Ovary (tissue), 9 donors: ENCODE data around the gene KIAA1671. TPM values are rescaled to one million over a fixed set of nuclear protein-coding genes. Genes with fewer than 3 reads are reported as not detected.

Source experiments
- DNase-seq, 5 donors: peaks; one replicate each; pipeline ENCODE4 v3.0.0-alpha.2; 2019 to 2020
- H3K27ac ChIP-seq, 2 donors: fragments of 200-600 bp; one replicate each; pipeline versions ENCODE4 v1.5.1 to v1.8.0; 2019 to 2022
- H3K27me3 ChIP-seq: fragments of 200-600 bp; one replicate; pipeline ENCODE4 v1.8.0; 2022
- H3K36me3 ChIP-seq: fragments of 200-600 bp; sonication (generic); one replicate; pipeline ENCODE4 v1.5.1; 2019
- H3K4me1 ChIP-seq: one replicate; pipeline ENCODE4 v1.8.1; 2013; ENCODE audit warnings: mild to moderate bottlenecking, moderate library complexity; ENCODE audit not compliant: insufficient read depth
- H3K4me3 ChIP-seq: fragments of 200-600 bp; sonication (generic); one replicate; pipeline ENCODE4 v1.5.1; 2017
- H3K9me3 ChIP-seq, 2 donors: fragments of 200-600 bp in 1 of 2; sonication (generic) in 1 of 2; one replicate each; pipeline versions ENCODE4 v1.5.1 to v1.8.1; 2013 to 2019; ENCODE audit warnings: mild to moderate bottlenecking in 1 of 2, moderate library complexity in 1 of 2
- EP300 ChIP-seq: sonication (generic); formaldehyde crosslinking; IDR thresholded peaks from one replicate; pipeline ENCODE4 v1.6.1; 2017; ENCODE audit warnings: antibody characterized with exemption
- POLR2A ChIP-seq: fragments of 450-650 bp; IDR thresholded peaks from one replicate; pipeline ENCODE4 v1.6.1; 2017; ENCODE audit warnings: antibody characterized with exemption, mild to moderate bottlenecking, moderate library complexity
- WGBS, 3 donors: extraction: QIAGEN DNeasy Blood & Tissue Kit in 1 of 3; methylation state at CpG; one replicate each; pipeline versions ENCODE4 v1.1.5 to v1.1.7; 2013 to 2017; 5-methylcytosine and 5-hydroxymethylcytosine counted together
- intact Hi-C, 4 donors: fragments of 100-400 bp; cut with DNase I; formaldehyde crosslinking; loops; one replicate each; pipeline versions ENCODE4 v1.11.0 to v1.15.1; 2022 to 2023
- polyA plus RNA-seq, 2 donors: library from polyadenylated mRNA; stranded (reverse); fragments of 200-250 nt in 1 of 2; fragments of 350-450 nt in 1 of 2; fragmentation: Illumina TruSeq in 1 of 2; extraction: RNeasy Lipid Tissue Mini Kit (QIAGEN cat#74804) in 1 of 2; gene quantifications; one replicate each; pipeline ENCODE4 v1.2.3, GENCODE V29; 2013 to 2014
- total RNA-seq, 7 donors: library from RNA; depleted of rRNA in 2 of 7; stranded (reverse); fragments of >200 nt in 2 of 7; fragmentation: NEBNext Ultra II Directional in 3 of 7; extraction: Animal tissue kit (Norgen Biotek cat#: 25700) in 3 of 7; gene quantifications; one replicate each; pipeline versions ENCODE4 v1.1.0 to v1.2.4, GENCODE V29; 2016 to 2023
- TF ChIP-seq, protein P1 (sequence below), 3 donors: fragments of 450-650 bp in 2 of 3; fragments of 200-600 bp in 1 of 3; IDR thresholded peaks; one replicate each; pipeline versions ENCODE4 v1.5.1 to v1.8.0; 2016 to 2022; ENCODE audit warnings: antibody characterized with exemption in 3 of 3, mild to moderate bottlenecking in 1 of 3
- donor health status: DM: no; HTN: no; CAD: no; lungs with moderate emphysema.
- donor health status: DM: no; HTN: no; CAD: no.
- donor health status: Bipolar disorder and iron deficiency.
- donor health status: DM: yes; HTN: yes; CAD: no.
- donor health status: DM: no; HTN: no; CAD: no.
- donor health status: DM: yes; HTN: yes; CAD: no.

The KIAA1671 gene
- total and polyA plus RNA-seq, 9 donors, result 9.8 to 27.9 (median 24.5) TPM

DNA sequence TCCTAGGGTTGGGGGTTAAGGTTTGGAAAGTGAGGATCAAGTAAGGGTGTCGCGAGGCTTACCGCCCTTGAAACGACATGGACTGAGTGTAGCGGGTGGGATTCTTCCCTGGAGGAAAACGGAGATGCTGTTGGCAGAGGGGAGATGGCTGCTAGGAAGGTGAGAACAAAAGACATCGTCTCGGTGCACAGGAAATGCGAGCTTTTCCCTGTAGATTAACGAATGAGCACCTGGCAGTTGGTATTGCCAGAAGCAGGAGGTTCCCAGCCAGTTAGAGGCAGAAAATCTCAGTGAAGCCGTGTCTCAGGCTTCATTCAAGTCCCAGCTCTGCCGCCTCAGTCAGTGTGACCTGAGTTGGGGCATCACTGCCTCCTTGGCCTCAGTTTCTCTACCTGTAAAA lies 4.6 kb upstream of the KIAA1671 start:
- no peak for DNase-seq
- Histone ChIP-seq H3K36me3 (no peaks in the 10 kb centered on the region), H3K4me1 (no peaks in the 10 kb centered on the region), H3K4me3 (no peak overlapping the region), H3K27me3 (no peaks in the 10 kb centered on the region), H3K9me3 (no peaks in the 10 kb centered on the region), H3K27ac (no peak overlapping the region)
- TF ChIP-seq, protein P1, sequence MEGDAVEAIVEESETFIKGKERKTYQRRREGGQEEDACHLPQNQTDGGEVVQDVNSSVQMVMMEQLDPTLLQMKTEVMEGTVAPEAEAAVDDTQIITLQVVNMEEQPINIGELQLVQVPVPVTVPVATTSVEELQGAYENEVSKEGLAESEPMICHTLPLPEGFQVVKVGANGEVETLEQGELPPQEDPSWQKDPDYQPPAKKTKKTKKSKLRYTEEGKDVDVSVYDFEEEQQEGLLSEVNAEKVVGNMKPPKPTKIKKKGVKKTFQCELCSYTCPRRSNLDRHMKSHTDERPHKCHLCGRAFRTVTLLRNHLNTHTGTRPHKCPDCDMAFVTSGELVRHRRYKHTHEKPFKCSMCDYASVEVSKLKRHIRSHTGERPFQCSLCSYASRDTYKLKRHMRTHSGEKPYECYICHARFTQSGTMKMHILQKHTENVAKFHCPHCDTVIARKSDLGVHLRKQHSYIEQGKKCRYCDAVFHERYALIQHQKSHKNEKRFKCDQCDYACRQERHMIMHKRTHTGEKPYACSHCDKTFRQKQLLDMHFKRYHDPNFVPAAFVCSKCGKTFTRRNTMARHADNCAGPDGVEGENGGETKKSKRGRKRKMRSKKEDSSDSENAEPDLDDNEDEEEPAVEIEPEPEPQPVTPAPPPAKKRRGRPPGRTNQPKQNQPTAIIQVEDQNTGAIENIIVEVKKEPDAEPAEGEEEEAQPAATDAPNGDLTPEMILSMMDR (IDR thresholded peaks at IDR 0.05), result no peak
- no peak for TF ChIP-seq EP300
- TF ChIP-seq POLR2A, result no peak
- 55 to 60% (median 57%) methylated on average over 12 of the region's 12 CpGs for WGBS, 3 donors
- intact Hi-C loops, result no loop called here

DNA sequence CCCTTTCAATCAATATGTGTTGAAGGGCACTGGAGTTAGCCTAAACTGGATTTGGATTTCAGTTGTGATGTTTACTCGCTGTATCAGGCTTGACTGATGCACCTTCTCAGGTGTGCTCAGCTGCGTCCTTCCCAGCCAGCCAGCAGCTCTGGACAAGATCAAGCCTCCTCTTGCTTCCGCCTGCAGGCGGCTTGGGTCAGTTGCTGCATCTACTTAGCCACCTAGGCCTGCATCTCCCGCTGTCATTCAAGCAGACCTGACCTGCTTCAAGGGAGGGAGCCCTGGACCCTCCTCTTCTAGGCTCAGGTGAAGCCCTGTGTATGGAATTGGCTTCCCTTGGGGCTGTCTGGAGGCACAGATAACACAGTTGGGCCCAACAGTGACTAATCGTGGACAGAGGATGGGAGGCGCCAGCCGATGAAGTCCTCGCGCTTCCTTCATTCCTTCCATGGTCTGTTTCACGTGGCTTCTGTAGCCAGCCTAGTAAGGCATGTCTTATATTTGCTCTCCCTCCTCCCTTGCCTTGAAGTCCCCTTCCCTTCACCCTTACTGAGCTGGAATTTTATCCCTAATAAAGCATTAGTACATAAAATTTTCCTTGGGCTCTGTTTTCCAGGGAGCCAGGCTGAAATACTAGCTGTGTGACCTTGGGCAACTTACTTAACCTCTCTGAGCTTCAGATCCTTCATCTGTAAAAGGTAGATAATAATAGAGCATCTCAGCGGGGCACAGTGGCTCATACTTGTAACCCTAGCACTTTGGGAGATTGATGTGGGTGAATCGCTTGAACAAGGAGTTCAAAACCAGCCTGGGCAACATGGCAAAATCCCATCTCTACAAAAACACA lies 3.9 kb upstream of the KIAA1671 start:
- H3K4me3 ChIP-seq, result no peak overlapping the region
- no peaks in the 10 kb centered on the region for H3K9me3 ChIP-seq
- H3K27me3 ChIP-seq, result no peaks in the 10 kb centered on the region
- DNase-seq, result no peak
- intact Hi-C loops, result no loop called here
- WGBS, 3 donors, result 79 to 82% (median 80%) methylated on average over 13 of the region's 13 CpGs
- no peaks in the 10 kb centered on the region for H3K36me3 ChIP-seq
- H3K4me1 ChIP-seq, result no peaks in the 10 kb centered on the region
- H3K27ac ChIP-seq, result no peak overlapping the region
- TF ChIP-seq EP300 (no peak), POLR2A (no peak)
- TF ChIP-seq, protein P1 (IDR thresholded peaks at IDR 0.05), result no peak

DNA sequence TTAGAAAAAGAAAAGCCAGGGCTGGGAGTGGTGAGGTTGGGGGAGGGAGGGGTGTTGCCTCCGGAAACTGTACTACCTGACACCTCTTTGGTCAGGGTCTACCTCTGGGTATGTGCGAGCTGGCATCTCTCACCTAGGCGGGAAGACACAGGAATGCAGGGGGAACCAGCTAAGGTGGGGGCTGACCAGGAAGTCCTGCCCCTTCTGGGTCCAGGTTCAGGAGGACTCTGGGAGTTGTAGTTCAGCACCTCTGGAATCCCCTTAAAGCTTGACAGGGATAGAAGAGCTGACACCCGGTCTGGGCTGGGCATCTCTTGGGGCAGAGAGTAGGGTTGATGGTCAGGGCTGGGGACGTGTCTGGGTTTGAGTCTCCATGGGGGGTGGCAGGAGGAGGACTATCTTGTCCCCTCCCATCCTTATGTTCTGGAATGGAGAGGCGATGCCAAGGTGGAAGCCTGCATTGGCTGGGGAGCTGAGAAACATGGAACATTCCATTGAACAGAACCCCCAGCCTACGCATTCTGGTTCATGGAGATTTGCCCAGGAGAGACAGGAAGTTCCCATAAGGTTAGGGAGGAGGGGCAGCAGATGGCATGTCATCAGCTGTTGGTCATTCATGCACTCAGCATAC lies 2.1 kb upstream of the KIAA1671 start:
- WGBS, 3 donors, result 11 to 12% (median 11%) methylated on average over 7 of the region's 7 CpGs
- H3K36me3 ChIP-seq, result no peaks in the 10 kb centered on the region
- intact Hi-C loops, result loop anchor here in 2 of 4 donors (5.0 kb wide), 2 partner anchors 77 to 97 kb away; no protein-coding TSS in a partner anchor
- H3K27me3 ChIP-seq, result no peaks in the 10 kb centered on the region
- no peak overlapping the region for H3K27ac ChIP-seq
- H3K9me3 ChIP-seq, result no peaks in the 10 kb centered on the region
- H3K4me3 ChIP-seq, result no peak overlapping the region
- TF ChIP-seq EP300 (no peak), POLR2A (no peak)
- TF ChIP-seq, protein P1 (IDR thresholded peaks at IDR 0.05), result no peak
- DNase-seq, result no peak
- H3K4me1 ChIP-seq, result peaks cover 2% of the 10 kb centered on the region

DNA sequence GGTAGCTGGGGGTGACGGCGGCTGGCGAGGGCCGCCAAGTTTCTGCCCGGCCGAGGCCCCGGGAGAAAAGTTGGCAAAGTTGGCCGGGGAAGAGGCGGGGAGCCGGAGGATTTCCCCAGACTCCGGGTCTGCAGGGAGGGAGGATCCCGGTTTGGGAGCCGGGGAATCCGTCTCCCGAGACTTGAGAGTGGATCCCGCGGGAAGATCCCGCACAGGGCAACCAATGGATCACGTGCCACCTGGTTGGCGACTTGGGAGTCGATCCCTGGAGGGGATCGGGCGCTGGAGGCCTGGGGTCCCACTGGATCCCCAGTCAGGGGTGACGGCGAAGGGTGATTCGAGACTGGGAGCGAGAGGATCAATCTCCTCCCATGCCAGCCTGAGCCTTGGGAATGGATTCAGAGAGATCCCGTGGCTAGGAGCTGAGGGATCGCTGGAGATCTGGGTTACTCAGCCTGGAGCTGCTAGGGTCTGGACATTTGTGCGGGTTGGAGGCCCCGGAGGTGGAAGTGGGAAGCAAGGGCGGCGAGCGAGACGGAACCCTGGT lies 394 bp downstream of the KIAA1671 start:
- WGBS, 3 donors, result 0 to 1% (median 0%) methylated on average over 30 to 35 of the region's 35 CpGs
- Histone ChIP-seq H3K27ac (peak overlapping the region; percentile 65 to 69), H3K4me1 (peaks cover 2% of the 10 kb centered on the region), H3K36me3 (no peaks in the 10 kb centered on the region), H3K9me3 (no peaks in the 10 kb centered on the region), H3K4me3 (peak overlapping the region; percentile 54), H3K27me3 (no peaks in the 10 kb centered on the region)
- DNase-seq, result peak in 3 of 5 donors; percentile 63 to 71 (median 68)
- TF ChIP-seq EP300 (no peak), POLR2A (no peak)
- TF ChIP-seq, protein P1 (IDR thresholded peaks at IDR 0.05), result no peak
- intact Hi-C loops, result loop anchor here (1.0 to 5.0 kb wide), 4 partner anchors 74 to 96 kb away; no protein-coding TSS in a partner anchor
